Activated naive CD4-positive, alpha-beta T cell treated with anti-CD3 and anti-CD28 coated beads, Interleukin-2, amount 50 U/mL, for 16 hours (primary cell): ENCODE results near the gene ADRB1.

Source experiments
- DNase-seq: peaks from one replicate; pipeline ENCODE4 v3.0.0-alpha.2; 2020

The ADRB1 gene

GRCh38 chr10:114026189-114027040 is 17.3 kb upstream of the ADRB1 start:
- DNase-seq = no peak

- no peak for DNase-seq
Measured at GRCh38 chr10:114027041-114027394, 16.6 kb upstream of the ADRB1 start.

DNA sequence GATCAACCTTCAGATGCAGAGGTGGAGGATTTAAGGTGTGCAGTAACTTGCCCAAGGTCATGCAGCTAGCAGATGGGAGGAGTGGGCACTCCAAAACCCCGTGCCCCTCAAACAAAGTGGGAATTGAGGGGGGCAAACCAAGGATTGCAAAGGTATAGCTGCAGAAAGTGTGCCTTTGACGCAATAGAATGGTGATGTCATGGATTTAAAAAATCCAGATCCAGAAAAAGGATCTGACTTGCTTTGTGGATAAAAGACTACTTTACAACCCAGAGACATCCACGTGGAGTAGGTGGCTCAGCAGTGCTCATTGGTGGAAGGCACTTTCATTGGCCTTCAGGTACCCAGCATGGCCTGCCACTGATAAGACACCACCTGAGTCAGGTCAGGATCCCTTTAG is 15.7 kb upstream of the ADRB1 start:
- no peak for DNase-seq

GRCh38 chr10:114028425-114028824 is 15.2 kb upstream of the ADRB1 start:
- DNase-seq = no peak

- DNase-seq = no peak
Measured at GRCh38 chr10:114029655-114030054, 14.0 kb upstream of the ADRB1 start.

GRCh38 chr10:114030140-114030539 is 13.5 kb upstream of the ADRB1 start:
- DNase-seq = no peak

DNA sequence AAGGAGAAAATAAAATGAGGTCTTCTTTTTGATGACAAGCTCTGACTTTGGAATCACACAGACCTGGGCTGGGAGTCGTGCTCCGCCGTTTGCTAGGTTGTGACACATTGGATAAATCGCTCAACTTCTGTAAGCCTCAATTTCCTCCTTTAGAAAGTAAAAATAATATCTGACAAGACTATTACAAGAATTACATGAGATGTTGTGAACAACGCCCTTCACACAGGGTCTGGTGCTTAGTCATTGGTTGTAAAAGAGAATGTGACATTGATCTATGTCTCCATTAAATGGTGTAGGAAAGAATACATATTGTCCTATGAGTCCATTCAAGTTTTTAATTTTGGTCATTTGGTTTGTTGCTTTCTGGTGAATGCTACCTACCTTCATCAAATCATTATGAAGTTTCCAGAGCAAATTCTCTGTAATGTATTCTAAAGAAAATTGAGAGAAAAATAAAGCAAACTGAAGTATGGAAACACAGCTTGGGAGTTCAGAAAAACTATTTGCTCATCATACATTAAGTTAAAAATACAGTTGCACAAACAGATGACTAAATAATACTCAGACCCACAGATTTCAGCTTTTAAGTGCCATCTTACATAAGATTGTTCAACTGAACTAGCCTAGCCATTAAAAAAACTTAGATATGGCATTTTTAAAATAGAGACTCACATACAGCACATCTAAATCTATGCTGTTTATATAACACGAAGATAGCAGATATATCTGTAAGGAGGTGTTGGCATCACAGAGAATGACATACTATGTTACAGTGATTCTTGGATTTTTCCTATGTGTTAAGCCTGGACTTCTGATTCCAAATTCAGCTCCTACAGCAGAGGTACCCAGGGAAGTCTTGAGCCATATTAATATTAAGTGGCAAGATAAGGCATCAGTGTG is 12.3 kb upstream of the ADRB1 start:
- DNase-seq = no peak

- no peak for DNase-seq
Measured at GRCh38 chr10:114033566-114033965, 10.1 kb upstream of the ADRB1 start.

GRCh38 chr10:114034923-114035645 is 8.6 kb upstream of the ADRB1 start:
- DNase-seq = no peak

- no peak for DNase-seq
Measured at GRCh38 chr10:114035791-114036190, 7.9 kb upstream of the ADRB1 start.

DNA sequence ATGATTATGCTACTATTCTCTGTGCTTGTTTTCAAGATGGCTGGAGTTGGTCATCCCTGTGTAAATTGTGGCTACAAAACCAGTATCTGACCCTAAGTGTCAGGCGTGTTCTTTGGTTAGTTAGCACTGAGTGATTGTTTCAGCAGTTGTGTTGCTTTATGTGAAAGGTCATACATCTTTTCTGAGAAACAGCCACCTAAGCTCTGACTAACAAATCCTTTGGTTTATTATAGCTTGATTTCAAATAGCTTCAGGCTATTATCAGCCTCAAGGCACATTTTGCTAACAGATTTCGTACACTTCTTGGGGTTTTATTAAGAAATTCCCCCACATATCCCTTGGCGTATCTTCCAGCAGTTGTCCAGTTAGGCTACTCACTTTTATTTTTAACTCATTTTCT is 4.8 kb upstream of the ADRB1 start:
- DNase-seq = no peak

- DNase-seq = no peak
Measured at GRCh38 chr10:114041166-114041565, 2.5 kb upstream of the ADRB1 start.

- DNase-seq = no peak
Measured at GRCh38 chr10:114042895-114043531, 653 bp upstream of the ADRB1 start.

GRCh38 chr10:114044247-114045135 is 825 bp downstream of the ADRB1 start:
- DNase-seq = no peak

GRCh38 chr10:114045136-114046086 is 1.7 kb downstream of the ADRB1 start:
- DNase-seq = no peak

DNA sequence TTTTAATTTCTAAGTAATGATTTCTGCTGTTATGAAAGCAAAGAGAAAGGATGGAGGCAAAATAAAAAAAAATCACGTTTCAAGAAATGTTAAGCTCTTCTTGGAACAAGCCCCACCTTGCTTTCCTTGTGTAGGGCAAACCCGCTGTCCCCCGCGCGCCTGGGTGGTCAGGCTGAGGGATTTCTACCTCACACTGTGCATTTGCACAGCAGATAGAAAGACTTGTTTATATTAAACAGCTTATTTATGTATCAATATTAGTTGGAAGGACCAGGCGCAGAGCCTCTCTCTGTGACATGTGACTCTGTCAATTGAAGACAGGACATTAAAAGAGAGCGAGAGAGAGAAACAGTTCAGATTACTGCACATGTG is 2.4 kb downstream of the ADRB1 start:
- DNase-seq = no peak

DNA sequence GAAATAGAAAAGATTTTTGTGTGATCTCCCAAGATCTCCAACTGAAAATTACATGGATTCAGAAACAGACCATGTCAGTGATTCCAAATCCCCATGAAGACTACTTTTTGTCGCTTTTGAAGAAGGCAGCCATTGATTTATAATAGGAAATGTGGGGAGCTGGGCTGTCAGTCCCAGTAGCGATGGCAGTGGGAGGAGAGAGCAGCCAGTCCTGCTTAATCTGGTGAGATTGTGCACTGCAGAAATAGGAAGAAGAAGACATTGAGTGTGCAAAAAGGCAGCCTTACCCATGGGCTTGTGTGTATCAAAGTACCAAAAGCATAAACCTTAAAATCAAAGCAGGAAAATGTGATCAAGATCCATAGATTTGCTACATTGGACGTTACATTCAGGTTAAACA is 4.8 kb downstream of the ADRB1 start:
- no peak for DNase-seq

DNA sequence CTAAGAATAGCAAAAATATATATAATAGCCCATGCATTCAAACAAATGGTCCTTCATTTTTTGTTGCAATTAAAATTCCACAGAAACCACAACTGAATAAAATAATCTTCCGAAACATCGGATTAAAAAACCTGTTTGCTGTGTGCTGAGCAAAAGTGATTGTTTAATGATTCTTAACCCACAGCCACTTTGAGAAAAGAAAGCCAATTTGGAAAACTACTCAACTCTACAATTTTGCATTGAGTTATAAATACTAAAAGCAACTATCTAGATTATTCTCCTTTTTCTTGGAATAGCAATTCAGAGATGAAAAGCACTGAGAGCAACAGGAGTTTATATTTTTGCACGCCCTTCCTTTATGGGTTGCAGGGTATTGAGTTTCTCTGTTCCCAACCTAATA is 8.0 kb downstream of the ADRB1 start:
- no peak for DNase-seq

DNA sequence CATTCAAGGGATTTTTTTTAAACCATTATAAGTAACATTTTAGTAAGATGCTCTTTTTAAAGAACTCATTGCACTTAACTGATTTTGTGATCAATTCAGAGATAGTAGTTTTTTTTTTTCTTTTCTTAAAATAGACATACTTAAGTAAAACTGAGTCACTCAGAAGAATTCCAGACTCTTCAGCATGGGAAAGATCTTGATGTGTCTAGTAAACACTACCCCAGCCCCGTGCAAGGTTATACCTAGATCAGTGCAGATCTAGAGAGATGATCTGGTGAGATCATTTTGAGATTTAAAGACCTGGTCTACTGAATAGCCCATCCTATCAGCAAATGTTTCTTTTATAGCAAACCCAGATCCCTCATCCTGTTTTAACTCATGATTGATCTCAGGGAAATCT is 8.6 kb downstream of the ADRB1 start:
- no peak for DNase-seq

DNA sequence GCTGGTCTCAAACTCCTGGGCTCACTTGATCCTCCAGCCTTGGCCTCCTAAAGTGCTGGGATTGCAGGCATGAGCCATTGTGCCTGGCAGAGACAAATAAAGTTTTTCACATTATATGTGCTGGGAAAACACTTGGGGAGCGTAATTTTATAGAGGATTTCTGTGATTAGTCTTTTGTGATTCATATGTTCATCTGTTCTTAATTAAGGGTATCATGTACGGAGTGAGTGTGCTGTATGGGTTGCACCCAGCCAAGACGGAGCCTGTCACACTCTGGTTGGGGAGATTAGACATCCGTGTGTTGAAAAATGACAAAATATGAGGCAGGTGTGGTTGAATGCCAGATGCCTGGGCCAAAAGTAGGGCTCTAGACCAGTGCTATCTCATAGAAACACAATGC is 10.3 kb downstream of the ADRB1 start:
- no peak for DNase-seq

- no peak for DNase-seq
Measured at GRCh38 chr10:114057855-114058254, 14.2 kb downstream of the ADRB1 start.
